HT-29 (cell line): ENCODE measurements around the gene ARR3. TPM values are rescaled to one million over a fixed set of nuclear protein-coding genes. Genes with fewer than 3 reads are reported as not detected.
"Not testable (repeated sequence)": the region's sequence is repeated elsewhere in the genome, so short reads cannot be mapped to it uniquely, and the experiment has no call there.

Experiments used
- DNase-seq: peaks from one replicate; pipeline ENCODE4 v3.0.0-alpha.2; 2015; ENCODE audit warnings: low spot score
- total RNA-seq: library from RNA; depleted of rRNA; stranded (reverse); fragments of >200 nt; shearing (Covaris generic); gene quantifications from 2 replicates; pipeline ENCODE4 v1.2.3, GENCODE V29; 2014; rRNA removed

Gene ARR3
- total RNA-seq: not detected in 2 replicates

GRCh38 chrX:70268034-70268433, at the start of gene ARR3:
Gene ARR3 (plus strand): TSS chrX:70268334. CDS start chrX:70269386, 1,052 bp downstream.
- DNase-seq: no peak

GRCh38 chrX:70219938-70220764, 48.0 kb upstream of the ARR3 start:
- DNase-seq: peak; percentile 77

GRCh38 chrX:70226048-70226447, 42.1 kb upstream of the ARR3 start:
- DNase-seq: no peak

- no peak for DNase-seq
Observed at GRCh38 chrX:70226687-70227086, 41.4 kb upstream of the ARR3 start.

- no peak for DNase-seq
Observed at GRCh38 chrX:70231666-70232065, 36.5 kb upstream of the ARR3 start.

- DNase-seq: no peak
Observed at GRCh38 chrX:70234355-70234754, 33.8 kb upstream of the ARR3 start, which contains the start of gene AWAT1. Gene AWAT1 (plus strand): TSS chrX:70234655. CDS start chrX:70234696, 41 bp downstream.

- no peak for DNase-seq
Observed at GRCh38 chrX:70240751-70241150, 27.4 kb upstream of the ARR3 start.

GRCh38 chrX:70241501-70241900, 26.6 kb upstream of the ARR3 start:
- DNase-seq: no peak

GRCh38 chrX:70243601-70244000, 24.5 kb upstream of the ARR3 start:
- DNase-seq: not testable (repeated sequence)

- no peak for DNase-seq
Observed at GRCh38 chrX:70244881-70245280, 23.3 kb upstream of the ARR3 start.

GRCh38 chrX:70247252-70247651, 20.9 kb upstream of the ARR3 start:
- no peak for DNase-seq

- no peak for DNase-seq
Observed at GRCh38 chrX:70252491-70252890, 15.6 kb upstream of the ARR3 start.

GRCh38 chrX:70253377-70254062, 14.6 kb upstream of the ARR3 start:
- peak; percentile 33 for DNase-seq

GRCh38 chrX:70254063-70254400, 14.1 kb upstream of the ARR3 start:
- DNase-seq: peak; percentile 41

GRCh38 chrX:70254909-70255308, 13.2 kb upstream of the ARR3 start:
- DNase-seq: peak; percentile 63

GRCh38 chrX:70255452-70255851, 12.7 kb upstream of the ARR3 start:
- DNase-seq: peak; percentile 5

GRCh38 chrX:70257423-70258288, 10.5 kb upstream of the ARR3 start:
- no peak for DNase-seq

- DNase-seq: no peak
Observed at GRCh38 chrX:70260104-70260503, 8.0 kb upstream of the ARR3 start, which contains the start of gene P2RY4. Gene P2RY4 (minus strand): TSS chrX:70260204. CDS start chrX:70259624, 580 bp downstream.

GRCh38 chrX:70262952-70263567, 5.1 kb upstream of the ARR3 start:
- DNase-seq: peak; percentile 80

GRCh38 chrX:70264784-70265183, 3.4 kb upstream of the ARR3 start:
- no peak for DNase-seq

GRCh38 chrX:70274029-70274428, 5.9 kb downstream of the ARR3 start:
- DNase-seq: not testable (repeated sequence)
